HG02973 (cell line): ENCODE data around the gene B4GALT1.

Experiments
- ATAC-seq: cut with Tn5 transposase; IDR thresholded peaks from one replicate; pipeline ENCODE4 v1.9.1; 2021; ENCODE audit warnings: moderate library complexity; ENCODE audit not compliant: unreplicated experiment

The B4GALT1 gene

DNA sequence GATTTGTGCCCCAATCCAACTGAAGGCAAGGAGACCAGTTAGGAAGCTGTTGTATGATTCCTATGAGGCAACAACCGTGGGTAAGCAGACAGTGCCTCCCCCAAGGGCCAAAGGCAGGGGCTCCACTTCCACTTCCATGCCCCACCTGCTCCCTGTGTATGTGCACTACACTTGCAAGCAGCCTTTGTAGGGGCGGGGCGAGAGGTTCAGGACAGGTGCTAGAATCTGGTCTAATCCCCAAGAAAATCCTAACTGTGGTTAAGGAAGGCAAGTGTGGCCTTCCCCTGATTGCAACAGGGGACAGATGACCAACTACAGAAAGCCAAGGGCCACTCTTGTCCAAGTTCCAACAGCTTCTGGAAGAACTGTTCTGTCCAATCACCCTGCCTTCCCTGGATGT, 41.7 kb downstream of the B4GALT1 start:
- ATAC-seq, result no peak

DNA sequence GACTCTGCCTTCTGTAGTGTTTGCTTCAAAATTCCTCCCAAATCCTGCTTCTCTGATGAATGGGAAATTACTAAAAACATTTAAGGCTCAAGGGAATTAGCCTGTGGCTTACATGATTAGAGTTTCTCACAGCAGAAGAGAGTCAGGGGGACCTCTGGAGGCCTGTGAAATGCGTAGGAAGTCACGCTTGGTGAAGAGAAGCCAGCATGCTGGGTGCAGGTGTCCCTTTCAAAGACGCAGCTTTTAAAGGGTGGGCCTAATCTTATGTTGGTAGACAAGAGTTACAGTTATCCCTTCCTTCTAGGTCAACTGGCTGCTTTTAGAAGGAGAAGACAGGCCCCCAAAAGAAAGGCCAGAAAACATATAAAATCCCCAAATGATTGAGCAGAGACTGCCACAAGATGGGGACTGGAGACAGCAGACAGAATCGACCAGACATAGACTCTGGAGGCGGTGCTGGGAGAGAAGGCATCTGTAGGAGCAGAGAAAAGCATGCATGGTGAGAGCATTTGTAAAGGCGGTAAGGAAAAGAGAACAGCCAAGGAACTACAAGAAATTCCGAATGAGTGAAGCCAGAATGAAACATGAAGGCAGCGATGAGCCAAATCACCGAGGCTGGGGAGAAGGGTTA, 42.3 kb downstream of the B4GALT1 start:
- no peak for ATAC-seq

DNA sequence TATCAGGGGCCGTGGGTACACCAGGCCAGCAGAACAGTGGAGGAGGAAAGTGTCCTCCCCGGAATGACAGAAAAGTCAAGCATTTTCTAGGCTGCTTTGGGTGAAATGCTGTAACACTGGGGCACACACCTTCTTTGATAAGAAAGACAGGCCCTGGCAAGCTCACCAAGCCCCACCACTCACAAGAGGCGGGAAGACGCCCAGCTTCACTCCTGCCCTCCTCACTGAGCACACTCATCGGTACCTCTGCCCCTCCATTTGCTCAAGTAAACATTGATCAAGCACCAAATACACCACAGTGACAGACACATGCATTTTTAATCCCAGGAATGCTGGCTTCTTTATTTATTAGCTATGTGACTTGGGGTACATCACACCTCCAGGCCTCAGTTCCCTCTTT, 43.1 kb downstream of the B4GALT1 start:
- no peak for ATAC-seq

DNA sequence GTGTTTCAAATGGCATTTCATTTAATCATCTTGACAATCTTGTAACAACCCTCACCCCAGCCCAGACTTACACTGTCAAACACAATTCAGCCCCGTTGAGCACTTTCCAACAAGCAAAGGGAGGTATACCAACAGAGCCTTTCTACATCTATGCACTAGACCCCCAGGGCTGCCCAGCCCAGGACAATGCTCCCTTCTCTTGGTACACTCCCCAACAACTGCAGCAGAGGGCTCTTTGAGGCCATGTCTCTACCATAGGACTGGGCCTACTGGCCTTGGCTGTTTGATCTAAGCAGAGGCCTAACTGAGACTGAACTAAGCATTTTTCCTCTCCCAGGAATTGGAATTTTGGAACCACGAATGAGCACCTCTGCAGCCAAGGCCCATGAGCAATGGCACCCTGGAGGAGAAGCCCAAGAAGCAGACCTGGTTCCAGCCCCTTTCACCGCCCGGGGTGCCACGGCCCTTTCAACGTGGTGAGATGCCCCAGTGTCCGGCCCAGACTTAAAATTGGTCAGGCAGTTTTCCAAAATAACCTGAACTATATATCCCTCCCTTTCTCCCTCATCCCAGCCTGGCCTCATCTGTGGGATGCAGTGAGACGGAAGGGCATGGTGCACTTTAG, 43.6 kb downstream of the B4GALT1 start:
- no peak for ATAC-seq

DNA sequence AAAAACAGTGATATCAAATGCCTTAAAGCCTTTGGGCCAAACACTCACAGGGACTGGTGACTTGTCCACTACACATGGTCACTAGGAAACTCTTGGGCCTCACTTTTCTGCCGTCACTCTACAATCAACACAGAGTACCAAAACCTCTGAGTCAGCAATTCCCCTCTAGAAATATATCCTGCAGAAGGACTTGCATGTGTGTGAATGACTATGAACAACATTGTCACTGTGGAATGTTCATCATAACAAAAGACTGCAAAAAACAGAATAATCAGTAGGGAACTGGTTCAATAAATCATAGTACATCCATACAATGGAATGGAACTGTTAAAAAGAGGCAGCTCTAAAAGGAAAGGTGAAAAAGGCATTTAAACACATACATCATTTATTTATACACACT, 46.5 kb downstream of the B4GALT1 start:
- no peak for ATAC-seq

- no peak for ATAC-seq
Observed at GRCh38 chr9:33117796-33118195, 49.3 kb downstream of the B4GALT1 start.

DNA sequence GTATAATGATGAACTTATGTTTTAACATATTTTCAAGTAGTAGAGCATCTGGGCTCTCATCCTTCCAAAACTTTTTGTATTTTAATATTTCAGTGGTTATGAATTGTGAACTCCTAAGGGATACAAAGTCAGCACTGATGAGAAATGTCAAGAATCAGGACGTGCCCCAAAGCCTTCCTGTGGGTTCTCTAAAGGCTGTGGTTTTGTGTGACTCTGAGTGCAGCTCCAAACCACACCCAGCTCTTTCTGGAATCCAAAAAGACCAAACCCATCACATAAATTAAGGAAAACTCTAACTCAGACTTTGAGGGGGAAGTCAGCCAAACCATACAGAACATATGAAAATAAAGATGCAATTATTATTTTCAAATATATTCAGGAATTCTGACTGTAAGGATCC, 49.8 kb downstream of the B4GALT1 start:
- no peak for ATAC-seq

DNA sequence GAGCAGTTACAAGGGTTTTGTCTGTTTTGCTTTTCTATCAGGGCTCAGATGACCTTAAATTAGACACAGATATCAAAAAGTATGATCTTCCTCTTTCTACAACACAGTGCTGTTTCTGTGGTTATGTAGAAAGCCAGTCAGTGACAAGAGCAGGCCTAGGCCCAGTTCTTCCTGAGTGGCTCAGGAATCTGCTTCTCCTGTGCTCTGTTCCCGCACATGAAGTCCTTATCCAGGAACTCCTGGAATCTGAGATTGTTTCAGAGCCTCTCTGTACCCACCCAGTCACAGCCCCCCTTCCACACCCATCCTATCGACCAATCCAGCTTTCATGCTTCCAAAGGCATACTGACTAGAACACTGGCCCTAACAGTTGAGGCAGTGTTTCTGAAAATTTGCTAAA, 50.3 kb downstream of the B4GALT1 start:
- ATAC-seq, result no peak

DNA sequence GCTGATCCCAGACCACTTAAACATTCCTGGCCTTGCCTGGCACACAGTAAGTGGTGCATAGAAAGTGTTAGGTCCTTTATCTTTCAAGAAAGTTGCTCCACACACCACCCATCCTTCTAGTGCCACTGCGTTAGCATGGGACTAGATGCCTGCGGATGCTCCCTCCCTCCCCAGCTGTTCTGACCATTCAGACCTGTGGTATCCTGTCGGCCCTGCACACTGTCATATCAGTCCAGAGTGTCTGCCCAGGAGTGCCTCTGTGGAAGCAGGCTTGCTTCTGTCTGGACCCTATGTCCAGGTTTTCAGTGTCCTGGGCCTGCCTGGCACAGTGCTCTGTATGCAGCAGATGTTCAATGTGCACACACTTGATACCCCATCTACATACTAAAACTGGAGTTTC, 52.4 kb downstream of the B4GALT1 start:
- no peak for ATAC-seq

DNA sequence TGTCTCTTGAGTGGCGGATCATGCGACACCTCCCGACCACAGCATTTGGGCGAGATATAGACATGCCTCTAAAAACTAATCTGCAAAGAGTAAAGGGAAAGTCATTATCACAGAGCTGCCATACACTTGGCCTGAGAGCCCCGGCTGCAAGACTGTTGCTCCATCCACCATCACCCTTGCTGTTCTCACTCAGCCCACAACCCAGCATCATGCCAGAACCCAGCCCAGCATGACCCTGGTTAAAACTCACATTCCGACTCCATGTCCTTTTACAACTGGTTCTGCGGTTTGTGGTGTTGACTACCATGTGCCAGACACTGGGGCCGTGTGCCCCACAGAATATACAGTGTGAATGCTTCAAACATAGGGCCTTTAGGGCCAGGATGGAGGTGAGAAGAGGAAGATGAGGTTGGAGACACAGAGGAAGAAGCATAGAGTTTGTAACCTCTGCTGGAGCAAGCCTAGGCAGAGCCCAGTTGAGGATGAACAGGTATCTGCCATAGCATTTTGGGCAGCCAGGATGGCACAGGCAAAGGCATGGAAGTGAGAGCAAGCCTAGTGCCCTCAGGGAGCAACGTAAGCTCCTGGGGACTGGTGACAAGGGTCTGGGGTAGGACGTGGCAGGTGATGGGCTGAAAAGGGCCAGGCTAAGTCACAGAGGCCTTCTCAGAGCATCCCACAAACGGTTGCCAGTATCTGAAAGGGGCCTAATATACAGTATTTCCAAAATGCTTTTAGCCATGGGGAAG, 53.2 kb downstream of the B4GALT1 start:
- ATAC-seq, result no peak

DNA sequence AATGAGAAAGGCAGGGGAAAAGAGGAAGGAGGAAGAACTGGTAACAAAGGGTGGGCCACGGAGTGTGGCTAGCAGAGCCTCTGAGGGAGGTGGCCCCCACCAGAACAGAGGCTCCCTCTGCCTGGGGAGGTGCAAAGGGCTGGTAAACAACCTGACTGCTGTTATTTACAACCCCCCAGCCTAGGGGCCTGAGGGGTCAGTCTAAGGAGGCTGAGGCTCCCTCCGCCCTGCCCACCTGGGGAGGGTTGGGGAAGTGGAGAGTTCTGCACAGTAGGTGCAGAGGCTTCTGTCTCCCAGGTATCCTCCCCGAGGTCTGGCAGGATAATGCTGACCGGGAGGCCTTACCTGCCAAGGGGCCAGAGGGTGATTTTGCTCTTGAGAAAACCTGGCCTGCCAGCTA, 55.0 kb downstream of the B4GALT1 start:
- no peak for ATAC-seq

- no peak for ATAC-seq
Observed at GRCh38 chr9:33111631-33112030, 55.5 kb downstream of the B4GALT1 start.

DNA sequence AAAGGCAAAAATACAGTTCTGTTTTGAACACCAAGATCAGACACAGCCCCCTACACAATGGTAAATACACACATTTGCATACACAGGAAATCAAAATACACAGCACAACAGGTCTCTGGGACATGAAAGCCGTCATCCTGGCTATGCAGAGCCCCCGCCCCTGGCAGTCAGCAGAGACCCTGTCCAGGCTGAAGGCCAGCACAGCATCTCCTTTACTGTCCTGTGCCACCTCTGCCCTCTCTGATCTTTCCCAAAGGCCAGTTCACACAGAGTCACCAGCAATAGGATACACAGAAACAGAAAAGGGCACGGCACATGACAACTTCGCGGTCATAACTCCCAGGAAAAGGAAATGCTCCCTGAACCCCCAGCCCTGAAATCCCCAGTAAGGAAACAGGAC, 56.5 kb downstream of the B4GALT1 start:
- no peak for ATAC-seq

GRCh38 chr9:33109850-33110595, 57.1 kb downstream of the B4GALT1 start:
- no peak for ATAC-seq

DNA sequence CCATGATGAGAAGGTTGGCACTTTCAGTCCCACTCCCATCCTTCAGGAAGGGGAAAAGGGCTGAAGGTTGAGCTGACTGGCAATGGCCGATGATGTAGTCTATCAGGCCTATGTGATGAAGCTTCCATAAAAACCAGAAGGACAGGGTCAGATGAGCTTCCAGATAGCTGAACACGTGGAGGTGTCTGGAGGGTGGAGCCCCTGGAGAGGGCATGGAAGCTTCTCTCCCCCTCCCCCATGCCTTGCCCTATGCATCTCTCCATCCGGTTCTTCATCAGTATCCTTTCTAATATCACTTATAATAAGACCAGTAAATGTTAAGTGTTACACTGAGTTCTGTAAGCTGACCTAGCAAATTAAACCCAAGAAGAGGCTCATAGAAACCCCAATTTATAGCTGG, 58.0 kb downstream of the B4GALT1 start:
- ATAC-seq, result no peak

DNA sequence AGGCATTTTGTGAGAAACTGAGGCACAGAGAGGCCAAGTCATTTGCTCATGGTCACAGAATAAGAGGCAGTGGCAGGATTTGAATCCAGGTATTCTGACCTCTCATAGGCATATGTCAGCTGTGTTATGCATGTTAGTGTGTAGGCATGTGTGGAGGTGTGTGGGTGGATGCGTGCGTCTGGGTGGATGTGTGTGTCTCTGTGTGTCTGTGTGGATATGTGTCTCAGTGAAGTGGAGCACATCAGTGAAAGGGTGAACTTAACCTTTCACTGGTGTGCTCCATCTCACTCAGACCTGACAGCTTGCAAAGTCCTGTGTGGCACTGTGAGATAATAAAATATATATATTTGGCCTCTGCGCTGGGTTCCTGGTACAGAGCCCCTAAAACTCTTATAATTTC, 58.7 kb downstream of the B4GALT1 start:
- ATAC-seq, result no peak

DNA sequence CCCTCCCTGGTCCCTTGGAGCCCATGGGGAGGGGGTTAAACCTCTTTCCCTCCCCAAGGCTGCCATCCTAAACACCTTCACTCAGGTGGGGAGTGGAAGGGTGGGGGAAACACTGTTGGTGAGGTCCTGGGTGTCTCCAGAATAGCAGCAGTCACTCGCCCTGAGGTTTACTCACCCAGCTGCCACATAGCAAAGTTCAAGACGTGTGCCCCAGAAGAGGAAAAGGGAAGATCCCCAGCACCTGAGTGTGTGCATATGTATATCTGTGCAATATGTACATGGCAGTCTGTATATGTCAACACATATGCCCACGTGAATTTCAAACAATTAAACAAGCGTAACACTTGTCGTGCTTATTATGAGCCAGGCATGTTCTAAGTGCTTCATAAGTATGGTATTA, 59.4 kb downstream of the B4GALT1 start:
- no peak for ATAC-seq

- ATAC-seq, result no peak
Observed at GRCh38 chr9:33106827-33107621, 60.1 kb downstream of the B4GALT1 start.

- ATAC-seq, result no peak
Observed at GRCh38 chr9:33106372-33106771, 60.8 kb downstream of the B4GALT1 start.

DNA sequence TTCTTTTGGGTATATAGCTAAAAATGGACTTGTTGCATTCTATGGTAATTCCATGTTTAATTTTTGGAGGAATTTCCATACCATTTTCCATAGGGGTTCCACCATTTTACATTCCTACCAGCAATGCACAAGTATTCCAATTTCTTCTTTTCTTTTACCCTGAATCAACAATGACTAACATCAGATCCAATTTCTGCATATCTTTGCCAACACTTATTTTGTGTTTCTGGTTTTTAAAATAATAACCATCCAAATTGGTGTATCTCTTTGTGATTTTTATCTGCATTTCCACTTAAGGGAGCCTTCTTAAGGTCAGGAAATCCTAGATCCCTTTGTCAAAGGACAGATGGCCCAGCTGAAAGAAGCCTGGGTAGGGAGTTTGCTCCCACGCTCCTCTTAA, 61.2 kb downstream of the B4GALT1 start:
- ATAC-seq, result no peak

- ATAC-seq, result no peak
Observed at GRCh38 chr9:33105504-33105903, 61.6 kb downstream of the B4GALT1 start.
